ENCODE measurements around the gene ZNF304. TPM values are rescaled to one million over a fixed set of nuclear protein-coding genes. Genes with fewer than 3 reads are reported as not detected.

ZNF304 gene
- total RNA-seq (2022; extraction: Qiagen RNA extraction; ENCODE audit: low read depth): 1.9 to 2.4 TPM (median 2.0 TPM) in 5 replicates

GRCh38 chr19:57350877-57351805 lies at the start of gene ZNF304:
Gene ZNF304, plus strand, starts transcription at chr19:57351271. Its CDS starts 394 bp downstream, at chr19:57351665.

GRCh38 chr19:57320180-57321084 lies 30.6 kb upstream of the ZNF304 start, which contains the start of gene ZNF543:
Gene ZNF543, plus strand, starts transcription at chr19:57320472. Its CDS starts 382 bp downstream, at chr19:57320854.

GRCh38 chr19:57362997-57363687 lies 12.1 kb downstream of the ZNF304 start, which contains the start of the genes TRAPPC2B and ZNF547:
Gene TRAPPC2B, plus strand, starts transcription at chr19:57363551. Its CDS starts 1,283 bp downstream, at chr19:57364834.
Gene ZNF547, plus strand, starts transcription at chr19:57363551. Its CDS starts 5,005 bp downstream, at chr19:57368556.

GRCh38 chr19:57389730-57390598 lies 38.9 kb downstream of the ZNF304 start, which contains the start of gene ZNF548:
Gene ZNF548, plus strand, starts transcription at chr19:57389854. Its CDS starts 246 bp downstream, at chr19:57390100.

Other genes starting within 250 kb of the ZNF304 start
- not detected in 5 replicates for gene USP29, start 231.3 kb upstream of the ZNF304 start, total RNA-seq (2022; extraction: Qiagen RNA extraction; ENCODE audit: low read depth)
- gene ZIM3, start 206.1 kb upstream of the ZNF304 start, total RNA-seq (2022; extraction: Qiagen RNA extraction; ENCODE audit: low read depth): not detected in 5 replicates
- gene DUXA, start 183.8 kb upstream of the ZNF304 start, total RNA-seq (2022; extraction: Qiagen RNA extraction; ENCODE audit: low read depth): not detected in 5 replicates
- 6.8 to 8.1 TPM (median 7.5 TPM) in 5 replicates for gene ZNF264, start 159.8 kb upstream of the ZNF304 start, total RNA-seq (2022; extraction: Qiagen RNA extraction; ENCODE audit: low read depth)
- gene AURKC, start 120.2 kb upstream of the ZNF304 start, total RNA-seq (2022; extraction: Qiagen RNA extraction; ENCODE audit: low read depth): 0.23 to 0.68 TPM (median 0.42 TPM) in 5 replicates
- gene ZNF805, start 110.6 kb upstream of the ZNF304 start, total RNA-seq (2022; extraction: Qiagen RNA extraction; ENCODE audit: low read depth): 1.6 to 2.2 TPM (median 1.7 TPM) in 5 replicates
- 0.84 to 1.1 TPM (median 0.89 TPM) in 5 replicates for gene ZNF460, start 70.8 kb upstream of the ZNF304 start, total RNA-seq (2022; extraction: Qiagen RNA extraction; ENCODE audit: low read depth)
- 1.1 to 2.2 TPM (median 1.3 TPM) in 5 replicates for gene ZNF543, start 30.8 kb upstream of the ZNF304 start, total RNA-seq (2022; extraction: Qiagen RNA extraction; ENCODE audit: low read depth)
- gene TRAPPC2B, start 12.3 kb downstream of the ZNF304 start, total RNA-seq (2022; extraction: Qiagen RNA extraction; ENCODE audit: low read depth): 13.6 to 17.6 TPM (median 15.9 TPM) in 5 replicates
- gene ZNF547, start 12.3 kb downstream of the ZNF304 start, total RNA-seq (2022; extraction: Qiagen RNA extraction; ENCODE audit: low read depth): 1.1 to 2.8 TPM (median 1.5 TPM) in 5 replicates
- gene ZNF548, start 38.6 kb downstream of the ZNF304 start, total RNA-seq (2022; extraction: Qiagen RNA extraction; ENCODE audit: low read depth): 3.1 to 4.6 TPM (median 3.3 TPM) in 5 replicates
- gene ZNF17, start 59.9 kb downstream of the ZNF304 start, total RNA-seq (2022; extraction: Qiagen RNA extraction; ENCODE audit: low read depth): 3.9 to 5.5 TPM (median 4.6 TPM) in 5 replicates
- 14.7 to 17.6 TPM (median 16.6 TPM) in 5 replicates for gene ZNF749, start 84.1 kb downstream of the ZNF304 start, total RNA-seq (2022; extraction: Qiagen RNA extraction; ENCODE audit: low read depth)
- 0.02 to 0.09 TPM (median 0.07 TPM) in 3 of 5 replicates, not detected in the others for gene VN1R1, start 105.9 kb downstream of the ZNF304 start, total RNA-seq (2022; extraction: Qiagen RNA extraction; ENCODE audit: low read depth)
- gene ZNF772, start 126.3 kb downstream of the ZNF304 start, total RNA-seq (2022; extraction: Qiagen RNA extraction; ENCODE audit: low read depth): 1.1 to 1.7 TPM (median 1.5 TPM) in 5 replicates
- 5.7 to 9.0 TPM (median 7.0 TPM) in 5 replicates for gene ZNF419, start 136.5 kb downstream of the ZNF304 start, total RNA-seq (2022; extraction: Qiagen RNA extraction; ENCODE audit: low read depth)
- gene ZNF773, start 148.7 kb downstream of the ZNF304 start, total RNA-seq (2022; extraction: Qiagen RNA extraction; ENCODE audit: low read depth): 3.2 to 6.0 TPM (median 5.4 TPM) in 5 replicates
- 1.6 to 2.2 TPM (median 1.7 TPM) in 5 replicates for gene ZNF549, start 176.1 kb downstream of the ZNF304 start, total RNA-seq (2022; extraction: Qiagen RNA extraction; ENCODE audit: low read depth)
- gene ZNF550, start 208.6 kb downstream of the ZNF304 start, total RNA-seq (2022; extraction: Qiagen RNA extraction; ENCODE audit: low read depth): 2.8 to 4.3 TPM (median 3.7 TPM) in 5 replicates
- 3.4 to 5.0 TPM (median 4.3 TPM) in 5 replicates for gene ZNF416, start 227.6 kb downstream of the ZNF304 start, total RNA-seq (2022; extraction: Qiagen RNA extraction; ENCODE audit: low read depth)
- not detected in 5 replicates for gene ZIK1, start 232.9 kb downstream of the ZNF304 start, total RNA-seq (2022; extraction: Qiagen RNA extraction; ENCODE audit: low read depth)
- 3.0 to 5.5 TPM (median 4.9 TPM) in 5 replicates for gene ZNF530, start 248.6 kb downstream of the ZNF304 start, total RNA-seq (2022; extraction: Qiagen RNA extraction; ENCODE audit: low read depth)

Data from A549 treated with CpdA at 1 μM for 4 hours (cell line).